ENCODE data around the gene ARID5B.

- TF ChIP-seq, protein P1, sequence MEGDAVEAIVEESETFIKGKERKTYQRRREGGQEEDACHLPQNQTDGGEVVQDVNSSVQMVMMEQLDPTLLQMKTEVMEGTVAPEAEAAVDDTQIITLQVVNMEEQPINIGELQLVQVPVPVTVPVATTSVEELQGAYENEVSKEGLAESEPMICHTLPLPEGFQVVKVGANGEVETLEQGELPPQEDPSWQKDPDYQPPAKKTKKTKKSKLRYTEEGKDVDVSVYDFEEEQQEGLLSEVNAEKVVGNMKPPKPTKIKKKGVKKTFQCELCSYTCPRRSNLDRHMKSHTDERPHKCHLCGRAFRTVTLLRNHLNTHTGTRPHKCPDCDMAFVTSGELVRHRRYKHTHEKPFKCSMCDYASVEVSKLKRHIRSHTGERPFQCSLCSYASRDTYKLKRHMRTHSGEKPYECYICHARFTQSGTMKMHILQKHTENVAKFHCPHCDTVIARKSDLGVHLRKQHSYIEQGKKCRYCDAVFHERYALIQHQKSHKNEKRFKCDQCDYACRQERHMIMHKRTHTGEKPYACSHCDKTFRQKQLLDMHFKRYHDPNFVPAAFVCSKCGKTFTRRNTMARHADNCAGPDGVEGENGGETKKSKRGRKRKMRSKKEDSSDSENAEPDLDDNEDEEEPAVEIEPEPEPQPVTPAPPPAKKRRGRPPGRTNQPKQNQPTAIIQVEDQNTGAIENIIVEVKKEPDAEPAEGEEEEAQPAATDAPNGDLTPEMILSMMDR (conservative IDR thresholded peaks at IDR 0.05; ENCODE audit: low read length), result no peak
- TF ChIP-seq EZH2phosphoT487 (IDR thresholded peaks at IDR 0.05; ENCODE audit: borderline replicate concordance), result no peak
Measured at GRCh38 chr10:61870526-61870895, 31.0 kb upstream of the ARID5B start.
